Psoas muscle (tissue), 8 donors: ENCODE measurements around the gene FBXO31. TPM values are rescaled to one million over a fixed set of nuclear protein-coding genes. Genes with fewer than 3 reads are reported as not detected.

ENCODE experiments used
- ATAC-seq, 4 donors: fragments of 200-7000 bp; cut with Tn5 transposase; one replicate each; pipeline ENCODE4 v1.9.1; 2020; ENCODE audit warnings: moderate library complexity in 3 of 4, mild to moderate bottlenecking in 2 of 4
- DNase-seq, 2 donors: peaks; one replicate each; pipeline ENCODE4 v3.0.0-alpha.2; 2020
- H3K27ac ChIP-seq: fragments of 200-600 bp; one replicate; pipeline ENCODE4 v1.8.0; 2022
- H3K27me3 ChIP-seq, 3 donors: fragments of 200-600 bp in 1 of 3; one replicate each; pipeline versions ENCODE4 v1.6.1 to v1.8.0; 2013 to 2022; ENCODE audit warnings: low read length in 2 of 3, mild to moderate bottlenecking in 2 of 3, moderate library complexity in 1 of 3; ENCODE audit not compliant: insufficient read depth in 3 of 3
- H3K36me3 ChIP-seq, 2 donors: fragments of 200-600 bp in 1 of 2; one replicate each; pipeline versions ENCODE4 v1.6.1 to v1.8.0; 2013 to 2022; ENCODE audit warnings: low read depth in 1 of 2, mild to moderate bottlenecking in 1 of 2, moderate library complexity in 1 of 2; ENCODE audit not compliant: insufficient read depth in 1 of 2
- H3K4me1 ChIP-seq: fragments of 200-600 bp; one replicate; pipeline ENCODE4 v1.8.0; 2022
- H3K4me3 ChIP-seq: fragments of 200-600 bp; one replicate; pipeline ENCODE4 v1.8.0; 2022; ENCODE audit warnings: mild to moderate bottlenecking
- H3K9me3 ChIP-seq: fragments of 200-600 bp; one replicate; pipeline ENCODE4 v1.8.0; 2022
- WGBS, 3 donors: extraction: QIAGEN DNeasy Blood & Tissue Kit; methylation state at CpG; one replicate each; pipeline versions ENCODE4 v1.1.6 to v1.1.7; 2013; 5-methylcytosine and 5-hydroxymethylcytosine counted together
- intact Hi-C, 2 donors: fragments of 100-400 bp; cut with DNase I; formaldehyde crosslinking; loops; one replicate each; pipeline versions ENCODE4 v1.11.0 to v1.14.2; 2022
- polyA plus RNA-seq, 3 donors: library from polyadenylated mRNA; stranded (reverse); fragments of 200-250 nt; gene quantifications; one replicate each; pipeline ENCODE4 v1.2.3, GENCODE V29; 2013
- total RNA-seq, 4 donors: library from RNA; stranded (reverse); fragmentation: NEBNext Ultra II Directional in 2 of 4; extraction: Animal tissue kit (Norgen Biotek cat#: 25700) in 2 of 4; gene quantifications; one replicate each; pipeline versions ENCODE4 v1.2.1 to v1.2.4, GENCODE V29; 2021 to 2023
- TF ChIP-seq, protein P1 (sequence below): fragments of 200-600 bp; IDR thresholded peaks from one replicate; pipeline ENCODE4 v1.8.0; 2022; ENCODE audit warnings: antibody characterized with exemption
- donor health status: healthy with polysubstance abuse.
- donor health status: DM: no; HTN: no; CAD: no; lungs with moderate emphysema.
- donor health status: Bipolar disorder and iron deficiency.
- donor health status: healthy.
- donor health status: DM: yes; HTN: yes; CAD: no.
- donor health status: DM: no; HTN: no; CAD: no.
- donor health status: DM: no; HTN: no; CAD: no.
- donor health status: DM: yes; HTN: yes; CAD: no.

The FBXO31 gene
- total and polyA plus RNA-seq, 7 donors: 26.3 to 103 (median 95.3) TPM

DNA sequence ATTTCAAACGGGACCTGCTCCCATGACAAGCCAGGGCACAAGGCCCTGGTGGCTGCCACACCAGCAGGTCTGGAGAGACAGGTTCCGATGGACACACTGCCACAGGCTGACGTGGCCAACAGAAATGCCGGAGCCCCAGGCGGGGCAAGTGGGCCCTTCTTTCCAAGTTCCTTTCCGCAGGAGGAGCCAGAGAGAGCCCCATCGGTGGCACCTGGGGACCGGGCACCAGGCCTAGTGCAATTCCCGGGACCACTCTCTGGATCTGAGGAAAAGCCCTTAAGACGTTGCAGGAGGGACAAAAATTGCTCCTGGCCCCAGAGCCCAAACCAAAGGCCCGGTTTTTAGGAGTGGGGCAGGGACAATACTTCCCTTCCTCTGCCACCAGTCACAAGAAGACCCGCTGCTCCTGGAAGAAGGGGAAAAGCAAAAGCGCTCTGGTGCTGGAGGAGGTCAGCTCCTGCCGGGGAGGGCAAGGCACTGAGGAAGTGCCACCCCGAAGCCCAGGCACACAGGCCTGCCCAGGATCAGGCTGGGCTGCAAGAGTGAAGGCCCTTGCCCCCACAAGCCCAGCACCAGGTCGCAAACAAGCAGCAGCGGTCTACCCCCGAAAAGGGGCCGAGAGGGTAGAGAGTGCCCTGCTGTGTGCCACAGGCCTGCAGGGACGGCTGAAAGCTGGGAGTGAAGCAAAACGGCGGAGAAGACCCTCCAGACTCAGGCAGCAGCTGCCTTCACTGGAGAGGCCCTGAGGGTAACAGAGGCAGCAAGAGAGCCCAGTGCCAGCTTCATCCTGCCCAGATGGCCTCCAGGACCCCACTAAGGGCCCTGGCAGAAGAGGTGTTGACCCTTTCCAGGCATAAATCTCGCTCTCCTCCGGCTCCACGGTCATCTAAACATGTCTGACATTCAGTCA is 37.7 kb upstream of the FBXO31 start:
- no peak for ATAC-seq
- 93 to 96% (median 95%) methylated on average over 25 of the region's 25 CpGs for WGBS, 3 donors

DNA sequence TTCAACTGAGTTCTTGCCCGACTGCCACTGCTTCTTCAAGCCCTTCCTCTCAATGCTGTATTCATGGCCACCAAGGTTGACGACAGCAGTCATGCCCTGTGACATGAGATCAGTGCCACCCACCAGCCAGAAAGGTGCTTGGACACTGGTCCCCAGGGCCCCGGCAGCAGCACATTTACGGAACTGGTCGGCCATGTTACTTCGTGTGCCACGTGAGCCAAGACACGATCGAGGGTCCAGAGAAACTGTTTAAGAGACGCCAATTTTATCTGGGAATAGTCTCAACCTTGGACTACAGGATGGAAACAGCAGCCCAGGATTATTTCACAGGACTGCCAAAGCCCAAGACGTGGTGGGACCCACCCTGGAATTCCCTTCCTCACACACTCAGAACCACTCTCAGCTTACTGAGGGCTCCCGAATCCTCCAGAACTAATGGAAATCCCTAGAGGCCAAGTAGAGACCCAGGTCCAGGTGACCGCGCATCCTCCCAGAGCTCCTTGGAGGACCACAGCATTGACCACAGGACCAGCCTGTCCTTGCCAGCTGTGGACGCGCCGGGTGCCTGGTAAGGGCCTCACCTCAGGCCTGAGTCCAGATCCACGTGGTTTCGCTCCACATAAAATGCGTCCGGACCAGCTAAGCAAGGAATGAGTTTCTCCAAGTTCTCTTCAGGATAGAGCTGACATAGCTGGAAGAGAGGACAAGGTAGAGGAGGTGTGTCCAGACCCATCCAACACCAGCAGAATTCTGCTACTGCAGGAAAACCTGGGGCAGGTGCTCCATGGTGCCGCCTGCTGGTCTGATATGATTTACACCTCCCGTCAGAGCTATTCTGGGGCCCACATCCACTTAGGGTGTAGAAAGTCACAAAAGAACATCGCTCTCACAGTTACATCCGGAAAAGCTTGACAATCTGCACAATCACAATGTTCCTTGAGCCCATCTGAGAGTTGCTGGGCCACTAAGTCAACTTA is 36.7 kb upstream of the FBXO31 start:
- no peak for DNase-seq
- Histone ChIP-seq H3K9me3 (no peaks in the 10 kb centered on the region), H3K4me1 (no peaks in the 10 kb centered on the region), H3K36me3 (peaks cover 2 to 88% of the 10 kb centered on the region in 2 donors), H3K27ac (no peak overlapping the region), H3K27me3 (no peaks in the 10 kb centered on the region), H3K4me3 (no peak overlapping the region)
- intact Hi-C loops: loop anchor here in 1 of 2 donors (5.0 kb wide), 2 partner anchors 152 to 217 kb away; no protein-coding TSS in a partner anchor
- no peak for ATAC-seq
- TF ChIP-seq, protein P1, sequence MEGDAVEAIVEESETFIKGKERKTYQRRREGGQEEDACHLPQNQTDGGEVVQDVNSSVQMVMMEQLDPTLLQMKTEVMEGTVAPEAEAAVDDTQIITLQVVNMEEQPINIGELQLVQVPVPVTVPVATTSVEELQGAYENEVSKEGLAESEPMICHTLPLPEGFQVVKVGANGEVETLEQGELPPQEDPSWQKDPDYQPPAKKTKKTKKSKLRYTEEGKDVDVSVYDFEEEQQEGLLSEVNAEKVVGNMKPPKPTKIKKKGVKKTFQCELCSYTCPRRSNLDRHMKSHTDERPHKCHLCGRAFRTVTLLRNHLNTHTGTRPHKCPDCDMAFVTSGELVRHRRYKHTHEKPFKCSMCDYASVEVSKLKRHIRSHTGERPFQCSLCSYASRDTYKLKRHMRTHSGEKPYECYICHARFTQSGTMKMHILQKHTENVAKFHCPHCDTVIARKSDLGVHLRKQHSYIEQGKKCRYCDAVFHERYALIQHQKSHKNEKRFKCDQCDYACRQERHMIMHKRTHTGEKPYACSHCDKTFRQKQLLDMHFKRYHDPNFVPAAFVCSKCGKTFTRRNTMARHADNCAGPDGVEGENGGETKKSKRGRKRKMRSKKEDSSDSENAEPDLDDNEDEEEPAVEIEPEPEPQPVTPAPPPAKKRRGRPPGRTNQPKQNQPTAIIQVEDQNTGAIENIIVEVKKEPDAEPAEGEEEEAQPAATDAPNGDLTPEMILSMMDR: no peak
- WGBS, 3 donors: 92 to 94% (median 92%) methylated on average over 25 of the region's 25 CpGs

More for the DNA sequence above, 37.7 kb upstream of the FBXO31 start:
- Histone ChIP-seq H3K4me1 (no peaks in the 10 kb centered on the region), H3K9me3 (no peaks in the 10 kb centered on the region), H3K36me3 (peaks cover 0 to 79% of the 10 kb centered on the region in 2 donors), H3K27me3 (no peaks in the 10 kb centered on the region), H3K27ac (no peak overlapping the region), H3K4me3 (no peak overlapping the region)
- DNase-seq: no peak
- TF ChIP-seq, protein P1: no peak
- intact Hi-C loops: loop anchor here in 1 of 2 donors (5.0 kb wide), 2 partner anchors 151 to 216 kb away; no protein-coding TSS in a partner anchor

DNA sequence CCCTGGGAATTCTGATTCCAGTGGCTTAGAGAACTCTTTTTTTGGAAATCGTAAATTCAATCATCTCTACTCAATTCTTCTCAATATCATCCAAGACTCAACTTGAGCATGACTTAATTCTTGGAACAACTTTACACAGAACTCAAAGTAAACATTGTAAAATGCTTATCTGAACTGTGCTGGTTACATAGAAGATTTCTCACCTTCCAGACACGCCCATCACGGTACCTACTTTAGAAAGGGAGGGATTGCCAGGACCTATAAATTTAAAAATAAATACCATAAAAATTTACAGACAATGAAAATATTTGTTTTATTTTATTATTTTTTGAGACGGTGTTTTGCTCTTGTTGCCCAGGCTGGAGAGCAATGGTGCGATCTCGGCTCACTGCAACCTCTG is 35.1 kb upstream of the FBXO31 start:
- peaks cover 2 to 99% of the 10 kb centered on the region in 2 donors for H3K36me3 ChIP-seq
- WGBS, 3 donors: 81 to 89% (median 85%) methylated on average over 6 of the region's 6 CpGs

DNA sequence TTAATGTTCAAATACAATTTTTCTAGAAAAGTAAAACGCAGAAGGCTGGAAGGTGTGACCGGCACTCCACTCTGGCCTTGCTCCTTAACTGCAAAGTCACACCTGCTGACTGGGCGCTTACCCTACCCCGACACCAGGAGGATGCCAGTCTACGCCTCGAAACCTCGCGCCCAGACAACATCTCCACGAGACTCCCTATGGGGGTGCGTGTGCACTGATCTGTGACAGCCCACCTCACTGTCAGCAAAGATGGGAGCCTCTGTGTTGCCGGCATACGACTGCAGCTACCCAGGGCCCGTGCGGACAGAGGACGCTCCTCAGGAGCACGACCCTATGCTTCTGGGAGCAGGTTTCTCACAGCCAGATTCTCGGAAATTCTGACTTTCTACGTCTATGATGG is 34.6 kb upstream of the FBXO31 start:
- Histone ChIP-seq H3K9me3 (no peaks in the 10 kb centered on the region), H3K4me3 (no peak overlapping the region), H3K27me3 (no peaks in the 10 kb centered on the region), H3K27ac (no peak overlapping the region), H3K4me1 (no peaks in the 10 kb centered on the region), H3K36me3 (peaks cover 2 to 96% of the 10 kb centered on the region in 2 donors)
- DNase-seq: no peak
- TF ChIP-seq, protein P1: no peak
- peak in 1 of 4 donors; percentile 20 for ATAC-seq
- intact Hi-C loops: loop anchor here in 1 of 2 donors (5.0 kb wide), 2 partner anchors 124 to 154 kb away; no protein-coding TSS in a partner anchor
- WGBS, 3 donors: 94% methylated on average over 18 of the region's 18 CpGs

More for the DNA sequence above, 35.1 kb upstream of the FBXO31 start:
- H3K27me3 ChIP-seq: no peaks in the 10 kb centered on the region
- TF ChIP-seq, protein P1: no peak
- ATAC-seq (no peak), DNase-seq (no peak)
- no peaks in the 10 kb centered on the region for H3K4me1 ChIP-seq
- H3K4me3 ChIP-seq: no peak overlapping the region
- no peak overlapping the region for H3K27ac ChIP-seq
- H3K9me3 ChIP-seq: no peaks in the 10 kb centered on the region
- intact Hi-C loops: loop anchor here in 1 of 2 donors (5.0 kb wide), 2 partner anchors 124 to 154 kb away; no protein-coding TSS in a partner anchor
